Thyroid gland (tissue), 4 donors: ENCODE results near the gene ABCD1.

Experiments used
- CTCF ChIP-seq, 6 experiments: fragments of 200-600 bp in 3 of 6; fragments of 450-650 bp in 3 of 6; sonication (generic) in 3 of 6; IDR thresholded peaks; one replicate each; pipeline ENCODE4 v1.5.1; 2016 to 2019; ENCODE audit warnings: antibody characterized with exemption in 6 of 6, mild to moderate bottlenecking in 2 of 6, inconsistent platforms in 1 of 6, moderate library complexity in 1 of 6
- POLR2A ChIP-seq, 2 donors: fragments of 450-650 bp; IDR thresholded peaks; one replicate each; pipeline ENCODE4 v1.6.1; 2017; ENCODE audit warnings: antibody characterized with exemption in 2 of 2, mild to moderate bottlenecking in 2 of 2, moderate library complexity in 1 of 2

- TF ChIP-seq CTCF (IDR thresholded peaks at IDR 0.05): no peak
- no peak for TF ChIP-seq POLR2A (IDR thresholded peaks at IDR 0.05)
Measured at GRCh38 chrX:153693216-153694086, 31.2 kb upstream of the ABCD1 start.
